HEK293 (cell line): Measurements from ENCODE around the gene HDHD3.

Experiments used
- AEBP2 ChIP-seq: fragments of 450-650 bp; formaldehyde crosslinking; IDR thresholded peaks from 2 replicates; pipeline ENCODE4 v1.5.1; 2016; ENCODE audit warnings: missing biosample characterization, missing genetic modification characterization, borderline replicate concordance
- BCL6B ChIP-seq: fragments of 450-650 bp; formaldehyde crosslinking; IDR thresholded peaks from 2 replicates; pipeline ENCODE4 v1.5.1; 2017; ENCODE audit warnings: missing biosample characterization, missing genetic modification characterization
- FEZF1 ChIP-seq: fragments of 450-650 bp; formaldehyde crosslinking; IDR thresholded peaks from 2 replicates; pipeline ENCODE4 v1.5.1; 2016; ENCODE audit warnings: missing biosample characterization, missing genetic modification characterization
- KLF17 ChIP-seq: fragments of 450-650 bp; formaldehyde crosslinking; IDR thresholded peaks from 2 replicates; pipeline ENCODE4 v1.5.1; 2016; ENCODE audit warnings: missing biosample characterization, missing genetic modification characterization
- PRDM2 ChIP-seq: fragments of 450-650 bp; formaldehyde crosslinking; IDR thresholded peaks from 2 replicates; pipeline ENCODE4 v1.5.1; 2016; ENCODE audit warnings: missing biosample characterization, missing genetic modification characterization, borderline replicate concordance
- SCRT1 ChIP-seq: fragments of 450-650 bp; formaldehyde crosslinking; IDR thresholded peaks from 2 replicates; pipeline ENCODE4 v1.5.1; 2016; ENCODE audit warnings: missing biosample characterization, missing genetic modification characterization, borderline replicate concordance
- SP3 ChIP-seq: fragments of 450-650 bp; formaldehyde crosslinking; IDR thresholded peaks from 2 replicates; pipeline ENCODE4 v1.5.1; 2016; ENCODE audit warnings: missing biosample characterization, missing genetic modification characterization
- YY2 ChIP-seq: fragments of 450-650 bp; formaldehyde crosslinking; IDR thresholded peaks from 2 replicates; pipeline ENCODE4 v1.5.1; 2016; ENCODE audit warnings: missing biosample characterization, missing genetic modification characterization
- ZBTB11 ChIP-seq: fragments of 450-650 bp; formaldehyde crosslinking; conservative IDR thresholded peaks from 2 replicates; pipeline ENCODE4 v1.5.1; 2016; ENCODE audit warnings: low read depth, missing biosample characterization, missing genetic modification characterization
- ZFP37 ChIP-seq: fragments of 450-650 bp; formaldehyde crosslinking; IDR thresholded peaks from 2 replicates; pipeline ENCODE4 v1.5.1; 2016; ENCODE audit warnings: missing biosample characterization, missing genetic modification characterization
- ZNF146 ChIP-seq: fragments of 450-650 bp; formaldehyde crosslinking; IDR thresholded peaks from 2 replicates; pipeline ENCODE4 v1.5.1; 2016; ENCODE audit warnings: missing biosample characterization, missing genetic modification characterization
- ZNF157 ChIP-seq: fragments of 450-650 bp; formaldehyde crosslinking; IDR thresholded peaks from 2 replicates; pipeline ENCODE4 v1.5.1; 2016; ENCODE audit warnings: missing biosample characterization, missing genetic modification characterization
- ZNF184 ChIP-seq: fragments of 450-650 bp; IDR thresholded peaks from 2 replicates; pipeline ENCODE4 v1.5.1; 2018; ENCODE audit warnings: missing biosample characterization, mild to moderate bottlenecking, missing genetic modification characterization
- ZNF19 ChIP-seq: fragments of 450-650 bp; formaldehyde crosslinking; IDR thresholded peaks from 2 replicates; pipeline ENCODE4; 2016; ENCODE audit warnings: missing biosample characterization, missing genetic modification characterization, low read depth
- ZNF274 ChIP-seq, 2 experiments: fragments of 200-500 bp in 1 of 2; fragments of 450-650 bp in 1 of 2; sonication (Bioruptor generic) in 1 of 2; formaldehyde crosslinking in 1 of 2; IDR thresholded peaks; 2 replicates each; pipeline versions ENCODE4 v1.5.1 to v1.6.1; 2014 to 2016; ENCODE audit warnings: borderline replicate concordance in 1 of 2, inconsistent platforms in 1 of 2, low read length in 1 of 2, missing biosample characterization in 1 of 2, missing genetic modification characterization in 1 of 2
- ZNF530 ChIP-seq: fragments of 450-650 bp; formaldehyde crosslinking; IDR thresholded peaks from 2 replicates; pipeline ENCODE4 v1.5.1; 2016; ENCODE audit warnings: low read depth, missing biosample characterization, missing genetic modification characterization
- ZNF571 ChIP-seq: fragments of 450-650 bp; formaldehyde crosslinking; IDR thresholded peaks from 2 replicates; pipeline ENCODE4 v1.5.0; 2017; ENCODE audit warnings: missing biosample characterization, missing genetic modification characterization
- ZNF580 ChIP-seq: fragments of 450-650 bp; formaldehyde crosslinking; IDR thresholded peaks from 2 replicates; pipeline ENCODE4 v1.5.1; 2016; ENCODE audit warnings: missing biosample characterization, missing genetic modification characterization
- ZNF768 ChIP-seq: fragments of 450-650 bp; formaldehyde crosslinking; IDR thresholded peaks from 2 replicates; pipeline ENCODE4 v1.5.1; 2018; ENCODE audit warnings: missing biosample characterization, mild to moderate bottlenecking, missing genetic modification characterization
- ZNF776 ChIP-seq: fragments of 450-650 bp; formaldehyde crosslinking; IDR thresholded peaks from 2 replicates; pipeline ENCODE4 v1.5.0; 2017; ENCODE audit warnings: missing biosample characterization, missing genetic modification characterization, borderline replicate concordance
- ZSCAN16 ChIP-seq: fragments of 450-650 bp; formaldehyde crosslinking; IDR thresholded peaks from 2 replicates; pipeline ENCODE4 v1.5.1; 2016; ENCODE audit warnings: missing biosample characterization, missing genetic modification characterization
- ZXDB ChIP-seq: fragments of 450-650 bp; formaldehyde crosslinking; IDR thresholded peaks from 2 replicates; pipeline ENCODE4 v1.5.1; 2016; ENCODE audit warnings: missing biosample characterization, missing genetic modification characterization

The HDHD3 gene

GRCh38 chr9:113410207-113410864 is 33.5 kb upstream of the HDHD3 start, which contains the start of the genes C9orf43 and POLE3 (continued):
- peak; percentile 77 for TF ChIP-seq ZBTB11 (tag by site-specific recombination)
- peak; percentile 19; the same call in 1 of the 2 replicates for TF ChIP-seq ZFP37 (tag by site-specific recombination)
- no peak for TF ChIP-seq ZNF19
- TF ChIP-seq YY2: peak; percentile 64; the same call in 1 of the 2 replicates
- TF ChIP-seq ZNF530 (tag by site-specific recombination): no peak
- peak; percentile 21; the same call in 1 of the 2 replicates for TF ChIP-seq ZNF146 (tag by site-specific recombination)
- no peak for TF ChIP-seq ZNF776 (tag by site-specific recombination)
- no peak for TF ChIP-seq ZNF571 (tag by site-specific recombination)
- TF ChIP-seq SP3 (tag by site-specific recombination): peak; percentile 91
- TF ChIP-seq ZNF157 (tag by site-specific recombination): no peak
- no peak for TF ChIP-seq FEZF1 (tag by site-specific recombination)
- no peak for TF ChIP-seq SCRT1 (tag by site-specific recombination)
- no peak for TF ChIP-seq ZSCAN16 (tag by site-specific recombination)
- TF ChIP-seq PRDM2: no peak
- TF ChIP-seq ZNF580 (tag by site-specific recombination): peak; percentile 72; the same call in 1 of the 2 replicates
- no peak for TF ChIP-seq ZNF184
- no peak for TF ChIP-seq ZNF768 (tag by site-specific recombination)
- no peak for TF ChIP-seq BCL6B (tag by site-specific recombination)
- no peak for TF ChIP-seq ZNF274 (IDR thresholded peaks at IDR 0.05; ENCODE audit: low read length)
- TF ChIP-seq ZNF274 (tag by site-specific recombination; IDR thresholded peaks at IDR 0.05; ENCODE audit: borderline replicate concordance): no peak
- TF ChIP-seq AEBP2 (tag by site-specific recombination): no peak
- peak; percentile 88 for TF ChIP-seq ZXDB (tag by site-specific recombination)
- peak; percentile 69 for TF ChIP-seq KLF17 (tag by site-specific recombination)
